GM12891 (cell line): ENCODE measurements around the gene AHI1.

ENCODE experiments used
- POLR2A ChIP-seq: IDR thresholded peaks from 2 replicates; pipeline ENCODE4 v1.6.1; 2011; ENCODE audit warnings: low read depth, low read length, control low read depth
- POLR2AphosphoS5 ChIP-seq: IDR thresholded peaks from 2 replicates; pipeline ENCODE4 v1.6.1; 2011; ENCODE audit warnings: low read depth, low read length, control low read depth

- TF ChIP-seq POLR2AphosphoS5 (no peak), POLR2A (no peak)
Observed at GRCh38 chr6:135535989-135536414, 38.5 kb upstream of the AHI1 start.
